Activated B cell treated with CpG ODN at 0.5 μM for 24 hours (primary cell): ENCODE results near the gene PNKD. TPM values are rescaled to one million over a fixed set of nuclear protein-coding genes. Genes with fewer than 3 reads are reported as not detected.

Experiments used
- ATAC-seq: fragments of 200-7000 bp; cut with Tn5 transposase; one replicate; pipeline ENCODE4 v1.10.0; 2021; ENCODE audit warnings: low read depth, mild to moderate bottlenecking, moderate library complexity
- CTCF ChIA-PET: fragments of 350-600 bp; sonication (Branson Sonifier 250); formaldehyde crosslinking; loops from one replicate; lab custom pipeline; 2021; ENCODE audit warnings: antibody characterized with exemption; lab: Charles Lee
- POLR2A ChIA-PET: fragments of 350-600 bp; sonication (Branson Sonifier 250); formaldehyde crosslinking; loops from one replicate; lab custom pipeline; 2021; ENCODE audit warnings: antibody characterized with exemption; lab: Charles Lee
- DNase-seq: peaks from one replicate; pipeline ENCODE4 v3.0.0; 2022
- H3K27ac Mint-ChIP-seq: one replicate; pipeline ENCODE4 v1.8.0; 2020; ENCODE audit warnings: mixed read lengths
- H3K27me3 Mint-ChIP-seq: one replicate; pipeline ENCODE4 v1.8.0; 2021; ENCODE audit warnings: mixed read lengths
- H3K36me3 Mint-ChIP-seq: one replicate; pipeline ENCODE4 v1.8.0; 2021; ENCODE audit warnings: low read depth, mixed read lengths
- H3K4me1 Mint-ChIP-seq: one replicate; pipeline ENCODE4 v1.8.0; 2021; ENCODE audit warnings: mixed read lengths
- H3K4me3 Mint-ChIP-seq: one replicate; pipeline ENCODE4 v1.8.0; 2020; ENCODE audit warnings: mild to moderate bottlenecking, mixed read lengths
- H3K9me3 Mint-ChIP-seq: one replicate; pipeline ENCODE4 v1.8.0; 2020; ENCODE audit warnings: mixed read lengths
- CTCF ChIP-seq: fragments of 200-600 bp; IDR thresholded peaks from one replicate; pipeline ENCODE4 v1.8.0; 2022; ENCODE audit warnings: antibody characterized with exemption, mild to moderate bottlenecking
- intact Hi-C: fragments of 100-400 bp; cut with micrococcal nuclease; formaldehyde crosslinking; loops from one replicate; pipeline ENCODE4 v1.15.1; 2024
- total RNA-seq: library from RNA; stranded (reverse); gene quantifications from 2 replicates; pipeline ENCODE4 v1.2.3, GENCODE V29; 2022

PNKD gene
- 21.0 and 23.7 TPM in 2 replicates for total RNA-seq

GRCh38 chr2:218269900-218270720, at the start of gene PNKD, which contains the start of gene AAMP:
TSS of gene PNKD (plus strand) at chr2:218270519. CDS start at chr2:218270536, 17 bp downstream.
TSS of gene AAMP (minus strand) at chr2:218270137. CDS start at chr2:218270086, 51 bp downstream.
- ChIA-PET CTCF (interaction anchor here (1.0 to 7.5 kb wide), 5 partner anchors 12 to 126 kb away, joined by 3 to 138 read pairs (median 29); partner anchors contain the start of genes ARPC2, CATIP and TMBIM1), POLR2A (interaction anchor here (0.6 to 7.3 kb wide), 17 partner anchors 9 to 626 kb away, joined by 3 to 97 read pairs (median 8); partner anchors contain the start of genes ARPC2, CATIP, CTDSP1 and GPBAR1)
- intact Hi-C loops = loop anchor here (1.0 to 5.0 kb wide), 9 partner anchors 13 to 1118 kb away; partner anchors contain the start of genes ARPC2, BCS1L, CNOT9 and CNPPD1
- H3K9me3 Mint-ChIP-seq = no peaks in the 10 kb centered on the region
- no peaks in the 10 kb centered on the region for H3K27me3 Mint-ChIP-seq
- H3K4me1 Mint-ChIP-seq = peaks cover 67% of the 10 kb centered on the region
- no peak for TF ChIP-seq CTCF
- peak within 1 kb of the TSS; percentile 88 for H3K27ac Mint-ChIP-seq
- peak within 1 kb of the TSS; percentile 93 for H3K4me3 Mint-ChIP-seq
- DNase-seq (peak; percentile 100), ATAC-seq (peak; percentile 83)
- peaks cover 56% of the 10 kb centered on the region for H3K36me3 Mint-ChIP-seq

- Mint-ChIP-seq H3K36me3 (peaks cover 81% of the 10 kb centered on the region), H3K4me1 (peaks cover 85% of the 10 kb centered on the region), H3K27ac (peak overlapping the region; percentile 99), H3K4me3 (peak overlapping the region; percentile 98), H3K9me3 (no peaks in the 10 kb centered on the region), H3K27me3 (no peaks in the 10 kb centered on the region)
- TF ChIP-seq CTCF = no peak
- ChIA-PET CTCF (interaction anchor here (1.9 to 4.4 kb wide), 2 partner anchors 9 to 36 kb away, joined by 8 to 23 read pairs; no protein-coding TSS in a partner anchor), POLR2A (interaction anchor here (0.6 to 7.9 kb wide), 4 partner anchors 9 to 183 kb away, joined by 3 to 211 read pairs (median 73); partner anchors contain the start of genes AAMP, GPBAR1 and PNKD)
- DNase-seq = no peak
- ATAC-seq = no peak
- intact Hi-C loops = no loop called here
Observed at GRCh38 chr2:218221000-218221399, 49.3 kb upstream of the PNKD start.

- DNase-seq = no peak
- Mint-ChIP-seq H3K27me3 (no peaks in the 10 kb centered on the region), H3K36me3 (peaks cover 85% of the 10 kb centered on the region), H3K4me3 (peak overlapping the region; percentile 60), H3K4me1 (peaks cover 92% of the 10 kb centered on the region), H3K27ac (peak overlapping the region; percentile 65), H3K9me3 (no peaks in the 10 kb centered on the region)
- TF ChIP-seq CTCF = no peak
- intact Hi-C loops = no loop called here
- POLR2A ChIA-PET = interaction anchor here (1.6 kb wide), 2 partner anchors 26 to 67 kb away, joined by 3 to 5 read pairs; no protein-coding TSS in a partner anchor
- CTCF ChIA-PET = interaction anchor here (0.6 kb wide), 1 partner anchor 90 kb away, joined by 3 read pairs; no protein-coding TSS in a partner anchor
- peak; percentile 26 for ATAC-seq
Observed at GRCh38 chr2:218223046-218223445, 47.3 kb upstream of the PNKD start.

GRCh38 chr2:218224186-218224585, 46.1 kb upstream of the PNKD start:
- intact Hi-C loops = no loop called here
- DNase-seq (no peak), ATAC-seq (no peak)
- POLR2A ChIA-PET = no interaction called here
- peaks cover 87% of the 10 kb centered on the region for H3K36me3 Mint-ChIP-seq
- CTCF ChIA-PET = no interaction called here
- H3K9me3 Mint-ChIP-seq = no peaks in the 10 kb centered on the region
- no peaks in the 10 kb centered on the region for H3K27me3 Mint-ChIP-seq
- H3K4me3 Mint-ChIP-seq = peak overlapping the region; percentile 25
- no peak for TF ChIP-seq CTCF
- peak overlapping the region; percentile 37 for H3K27ac Mint-ChIP-seq
- H3K4me1 Mint-ChIP-seq = peaks cover 95% of the 10 kb centered on the region
